NT2/D1 (cell line): ENCODE data around the gene CRKL.

Source experiments
- YY1 ChIP-seq: IDR thresholded peaks from 2 replicates; pipeline ENCODE4 v1.6.1; 2011; ENCODE audit not compliant: insufficient read length, insufficient read depth
- ZNF274 ChIP-seq: IDR thresholded peaks from 2 replicates; pipeline ENCODE4 v1.6.1; 2011; ENCODE audit warnings: mild to moderate bottlenecking, low read depth, low read length

- TF ChIP-seq ZNF274 (no peak), YY1 (no peak)
Observed at GRCh38 chr22:20970939-20971657, 53.9 kb downstream of the CRKL start.
